ENCODE results near the gene GADD45G.

DNA sequence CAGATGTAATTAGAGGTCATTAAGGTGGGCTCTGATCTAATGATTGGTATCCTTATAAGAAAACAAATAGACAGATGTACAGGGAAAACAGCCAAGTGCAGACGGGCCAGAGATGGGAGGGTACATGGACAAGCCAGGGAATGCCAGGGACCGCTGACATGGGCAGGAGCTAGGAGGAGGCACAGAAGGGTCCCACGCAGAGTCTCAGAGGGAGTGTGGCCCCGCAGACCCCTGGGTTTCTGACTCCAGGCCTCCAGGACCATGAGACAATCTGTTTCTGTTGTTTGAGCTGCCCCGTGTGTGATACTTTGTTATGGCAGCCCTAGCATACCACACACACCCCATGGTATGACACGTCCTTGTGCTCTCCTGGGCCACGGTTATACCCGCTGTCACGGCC, 29.1 kb downstream of the GADD45G start:
- TF ChIP-seq, protein P1, sequence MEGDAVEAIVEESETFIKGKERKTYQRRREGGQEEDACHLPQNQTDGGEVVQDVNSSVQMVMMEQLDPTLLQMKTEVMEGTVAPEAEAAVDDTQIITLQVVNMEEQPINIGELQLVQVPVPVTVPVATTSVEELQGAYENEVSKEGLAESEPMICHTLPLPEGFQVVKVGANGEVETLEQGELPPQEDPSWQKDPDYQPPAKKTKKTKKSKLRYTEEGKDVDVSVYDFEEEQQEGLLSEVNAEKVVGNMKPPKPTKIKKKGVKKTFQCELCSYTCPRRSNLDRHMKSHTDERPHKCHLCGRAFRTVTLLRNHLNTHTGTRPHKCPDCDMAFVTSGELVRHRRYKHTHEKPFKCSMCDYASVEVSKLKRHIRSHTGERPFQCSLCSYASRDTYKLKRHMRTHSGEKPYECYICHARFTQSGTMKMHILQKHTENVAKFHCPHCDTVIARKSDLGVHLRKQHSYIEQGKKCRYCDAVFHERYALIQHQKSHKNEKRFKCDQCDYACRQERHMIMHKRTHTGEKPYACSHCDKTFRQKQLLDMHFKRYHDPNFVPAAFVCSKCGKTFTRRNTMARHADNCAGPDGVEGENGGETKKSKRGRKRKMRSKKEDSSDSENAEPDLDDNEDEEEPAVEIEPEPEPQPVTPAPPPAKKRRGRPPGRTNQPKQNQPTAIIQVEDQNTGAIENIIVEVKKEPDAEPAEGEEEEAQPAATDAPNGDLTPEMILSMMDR (conservative IDR thresholded peaks at IDR 0.05; ENCODE audit: low read depth, low read length) = no peak
- no peak for TF ChIP-seq MAZ (IDR thresholded peaks at IDR 0.05; ENCODE audit: borderline replicate concordance, low read depth, low read length)
- no peak for TF ChIP-seq RFX5 (IDR thresholded peaks at IDR 0.05; ENCODE audit: low read depth, low read length)
- TF ChIP-seq FOS (IDR thresholded peaks at IDR 0.05; ENCODE audit: low read depth, low read length) = no peak
- TF ChIP-seq SMC3 (IDR thresholded peaks at IDR 0.05; ENCODE audit: low read depth, low read length) = no peak
- no peak for TF ChIP-seq MXI1 (IDR thresholded peaks at IDR 0.05; ENCODE audit: borderline replicate concordance, low read depth, low read length)
- TF ChIP-seq, protein P2, sequence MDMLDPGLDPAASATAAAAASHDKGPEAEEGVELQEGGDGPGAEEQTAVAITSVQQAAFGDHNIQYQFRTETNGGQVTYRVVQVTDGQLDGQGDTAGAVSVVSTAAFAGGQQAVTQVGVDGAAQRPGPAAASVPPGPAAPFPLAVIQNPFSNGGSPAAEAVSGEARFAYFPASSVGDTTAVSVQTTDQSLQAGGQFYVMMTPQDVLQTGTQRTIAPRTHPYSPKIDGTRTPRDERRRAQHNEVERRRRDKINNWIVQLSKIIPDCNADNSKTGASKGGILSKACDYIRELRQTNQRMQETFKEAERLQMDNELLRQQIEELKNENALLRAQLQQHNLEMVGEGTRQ (IDR thresholded peaks at IDR 0.05; ENCODE audit: low read depth, low read length) = no peak
- no peak for TF ChIP-seq RAD21 (IDR thresholded peaks at IDR 0.05; ENCODE audit: low read length)
- TF ChIP-seq POLR2A (IDR thresholded peaks at IDR 0.05; ENCODE audit: low read depth, low read length) = no peak
- no peak for TF ChIP-seq RCOR1 (IDR thresholded peaks at IDR 0.05; ENCODE audit: insufficient replicate concordance, low read length)
- no peak for TF ChIP-seq CHD1 (IDR thresholded peaks at IDR 0.05; ENCODE audit: low read depth, low read length)
- no peak for TF ChIP-seq NFE2L2 (IDR thresholded peaks at IDR 0.05; ENCODE audit: low read depth, low read length)
- TF ChIP-seq, protein P3, sequence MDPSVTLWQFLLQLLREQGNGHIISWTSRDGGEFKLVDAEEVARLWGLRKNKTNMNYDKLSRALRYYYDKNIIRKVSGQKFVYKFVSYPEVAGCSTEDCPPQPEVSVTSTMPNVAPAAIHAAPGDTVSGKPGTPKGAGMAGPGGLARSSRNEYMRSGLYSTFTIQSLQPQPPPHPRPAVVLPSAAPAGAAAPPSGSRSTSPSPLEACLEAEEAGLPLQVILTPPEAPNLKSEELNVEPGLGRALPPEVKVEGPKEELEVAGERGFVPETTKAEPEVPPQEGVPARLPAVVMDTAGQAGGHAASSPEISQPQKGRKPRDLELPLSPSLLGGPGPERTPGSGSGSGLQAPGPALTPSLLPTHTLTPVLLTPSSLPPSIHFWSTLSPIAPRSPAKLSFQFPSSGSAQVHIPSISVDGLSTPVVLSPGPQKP (IDR thresholded peaks at IDR 0.05; ENCODE audit: borderline replicate concordance, low read depth, low read length) = no peak
- no peak for TF ChIP-seq CEBPB (IDR thresholded peaks at IDR 0.05; ENCODE audit: low read depth, low read length)
